T-helper 1 cell treated with Interleukin-12 subunit alpha and Interleukin-12 subunit beta and Interleukin-4 antibody, amounts not matched to agents 30 μg/mL and 1 μg/mL, for 36 hours (primary cell): ENCODE results near the gene SETD1B.

ENCODE experiments used
- H3K27ac Mint-ChIP-seq: one replicate; pipeline ENCODE4 v1.8.0; 2021; ENCODE audit warnings: mild to moderate bottlenecking, mixed read lengths
- H3K27me3 Mint-ChIP-seq: one replicate; pipeline ENCODE4 v1.8.0; 2021; ENCODE audit warnings: low read depth, mixed read lengths
- H3K36me3 Mint-ChIP-seq: one replicate; pipeline ENCODE4 v1.8.0; 2021; ENCODE audit warnings: low read depth, mixed read lengths
- H3K4me1 Mint-ChIP-seq: one replicate; pipeline ENCODE4 v1.8.0; 2021; ENCODE audit warnings: low read depth, mixed read lengths
- H3K4me3 Mint-ChIP-seq: one replicate; pipeline ENCODE4 v1.8.0; 2021; ENCODE audit warnings: mild to moderate bottlenecking, moderate library complexity, mixed read lengths
- H3K9me3 Mint-ChIP-seq: one replicate; pipeline ENCODE4 v1.8.0; 2021; ENCODE audit warnings: mixed read lengths

Gene SETD1B

DNA sequence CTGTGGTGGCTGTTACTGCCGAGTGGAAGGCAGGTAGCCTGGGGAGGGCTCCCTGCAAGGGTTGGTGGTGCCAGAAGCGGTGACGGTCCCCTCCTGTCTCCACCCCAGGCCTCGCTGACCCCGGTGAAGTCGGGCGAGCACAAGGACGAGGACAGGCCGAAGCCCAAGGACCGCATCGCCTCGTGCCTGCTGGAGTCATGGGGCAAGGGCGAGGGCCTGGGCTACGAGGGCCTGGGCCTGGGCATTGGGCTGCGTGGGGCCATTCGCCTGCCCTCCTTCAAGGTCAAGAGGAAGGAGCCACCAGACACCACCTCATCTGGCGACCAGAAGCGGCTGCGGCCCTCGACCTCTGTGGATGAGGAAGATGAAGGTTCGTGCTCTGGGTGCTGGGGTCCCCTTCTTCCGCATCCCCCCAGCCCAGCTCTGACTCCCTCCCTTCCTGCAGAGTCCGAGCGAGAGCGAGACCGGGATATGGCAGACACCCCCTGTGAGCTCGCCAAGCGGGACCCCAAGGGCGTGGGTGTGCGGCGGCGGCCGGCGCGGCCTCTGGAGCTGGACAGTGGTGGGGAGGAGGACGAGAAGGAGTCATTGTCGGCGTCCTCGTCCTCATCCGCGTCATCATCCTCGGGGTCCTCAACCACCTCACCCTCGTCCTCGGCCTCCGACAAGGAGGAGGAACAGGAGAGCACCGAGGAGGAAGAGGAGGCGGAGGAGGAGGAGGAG, 13.3 kb downstream of the SETD1B start:
- H3K9me3 Mint-ChIP-seq, result no peaks in the 10 kb centered on the region
- no peak overlapping the region for H3K4me3 Mint-ChIP-seq
- peaks cover 39% of the 10 kb centered on the region for H3K36me3 Mint-ChIP-seq
- no peak overlapping the region for H3K27ac Mint-ChIP-seq
- no peaks in the 10 kb centered on the region for H3K27me3 Mint-ChIP-seq
- H3K4me1 Mint-ChIP-seq, result peaks cover 15% of the 10 kb centered on the region

DNA sequence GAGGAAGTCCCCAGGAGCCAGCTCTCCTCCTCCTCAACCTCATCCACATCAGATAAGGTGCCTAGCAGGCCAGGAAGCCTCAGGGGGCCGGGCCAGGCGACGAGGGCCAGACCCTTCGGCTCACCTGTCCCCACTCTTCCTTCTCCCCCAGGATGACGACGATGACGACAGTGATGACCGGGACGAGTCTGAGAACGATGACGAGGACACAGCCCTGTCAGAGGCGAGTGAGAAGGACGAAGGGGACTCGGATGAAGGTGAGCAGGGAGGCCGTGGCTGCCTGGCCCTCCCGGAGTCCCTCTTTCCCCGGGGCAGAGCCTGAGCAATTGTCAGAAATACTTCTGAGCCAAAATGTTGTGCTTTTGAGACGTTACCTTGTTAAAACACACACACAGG, 13.8 kb downstream of the SETD1B start:
- peaks cover 13% of the 10 kb centered on the region for H3K4me1 Mint-ChIP-seq
- H3K36me3 Mint-ChIP-seq, result peaks cover 41% of the 10 kb centered on the region
- H3K27me3 Mint-ChIP-seq, result no peaks in the 10 kb centered on the region

DNA sequence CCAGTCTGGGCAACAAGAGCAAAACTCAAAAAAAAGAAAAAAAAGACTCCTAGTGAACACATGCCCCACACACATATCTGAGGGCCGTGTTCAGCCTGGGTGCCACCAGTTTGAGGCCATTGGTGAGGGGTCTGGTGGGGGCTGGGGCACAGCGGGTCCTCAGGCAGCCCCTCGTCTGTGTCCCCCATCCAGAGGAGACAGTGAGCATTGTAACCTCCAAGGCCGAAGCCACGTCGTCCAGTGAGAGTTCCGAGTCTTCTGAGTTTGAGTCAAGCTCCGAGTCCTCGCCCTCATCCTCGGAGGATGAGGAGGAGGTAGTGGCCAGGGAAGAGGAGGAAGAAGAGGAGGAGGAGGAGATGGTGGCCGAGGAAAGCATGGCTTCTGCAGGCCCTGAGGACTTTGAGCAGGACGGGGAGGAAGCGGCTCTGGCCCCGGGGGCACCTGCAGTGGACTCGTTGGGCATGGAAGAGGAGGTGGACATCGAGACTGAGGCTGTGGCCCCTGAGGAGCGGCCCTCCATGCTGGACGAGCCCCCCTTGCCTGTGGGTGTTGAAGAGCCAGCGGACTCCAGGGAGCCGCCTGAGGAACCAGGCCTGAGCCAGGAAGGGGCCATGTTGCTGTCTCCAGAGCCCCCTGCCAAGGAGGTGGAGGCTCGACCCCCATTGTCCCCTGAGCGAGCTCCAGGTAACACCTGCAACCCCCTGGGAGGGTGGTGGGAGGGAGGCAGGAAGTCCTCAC, 15.6 kb downstream of the SETD1B start:
- H3K4me1 Mint-ChIP-seq, result peaks cover 3% of the 10 kb centered on the region
- no peak overlapping the region for H3K4me3 Mint-ChIP-seq
- H3K27ac Mint-ChIP-seq, result no peak overlapping the region
- peaks cover 43% of the 10 kb centered on the region for H3K36me3 Mint-ChIP-seq
- no peaks in the 10 kb centered on the region for H3K27me3 Mint-ChIP-seq
- no peaks in the 10 kb centered on the region for H3K9me3 Mint-ChIP-seq

More for the DNA sequence above, 13.8 kb downstream of the SETD1B start:
- no peak overlapping the region for H3K4me3 Mint-ChIP-seq
- no peak overlapping the region for H3K27ac Mint-ChIP-seq
- no peaks in the 10 kb centered on the region for H3K9me3 Mint-ChIP-seq

DNA sequence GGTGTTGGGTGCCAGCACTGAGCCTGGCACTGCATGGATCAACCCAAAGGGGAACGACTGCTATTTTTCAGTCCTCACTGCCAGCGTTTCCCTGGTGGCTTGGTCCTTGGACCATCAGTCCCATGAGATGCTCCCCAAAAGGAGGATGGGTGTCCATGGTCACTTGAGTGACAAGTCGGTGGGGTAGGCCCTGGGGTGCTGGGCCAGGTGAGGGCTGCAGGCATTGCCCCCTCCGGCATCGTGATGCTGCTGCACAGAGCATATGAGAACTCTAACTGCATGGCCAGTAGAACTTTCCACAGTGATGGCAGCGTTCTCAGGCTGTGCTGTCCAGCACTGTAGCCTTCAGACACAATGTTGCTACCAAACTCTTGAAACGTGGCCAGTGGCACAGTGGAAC, 16.2 kb downstream of the SETD1B start:
- no peak overlapping the region for H3K27ac Mint-ChIP-seq
- H3K27me3 Mint-ChIP-seq, result no peaks in the 10 kb centered on the region
- peaks cover 46% of the 10 kb centered on the region for H3K36me3 Mint-ChIP-seq
- peaks cover 3% of the 10 kb centered on the region for H3K4me1 Mint-ChIP-seq
- H3K4me3 Mint-ChIP-seq, result no peak overlapping the region
- H3K9me3 Mint-ChIP-seq, result no peaks in the 10 kb centered on the region

DNA sequence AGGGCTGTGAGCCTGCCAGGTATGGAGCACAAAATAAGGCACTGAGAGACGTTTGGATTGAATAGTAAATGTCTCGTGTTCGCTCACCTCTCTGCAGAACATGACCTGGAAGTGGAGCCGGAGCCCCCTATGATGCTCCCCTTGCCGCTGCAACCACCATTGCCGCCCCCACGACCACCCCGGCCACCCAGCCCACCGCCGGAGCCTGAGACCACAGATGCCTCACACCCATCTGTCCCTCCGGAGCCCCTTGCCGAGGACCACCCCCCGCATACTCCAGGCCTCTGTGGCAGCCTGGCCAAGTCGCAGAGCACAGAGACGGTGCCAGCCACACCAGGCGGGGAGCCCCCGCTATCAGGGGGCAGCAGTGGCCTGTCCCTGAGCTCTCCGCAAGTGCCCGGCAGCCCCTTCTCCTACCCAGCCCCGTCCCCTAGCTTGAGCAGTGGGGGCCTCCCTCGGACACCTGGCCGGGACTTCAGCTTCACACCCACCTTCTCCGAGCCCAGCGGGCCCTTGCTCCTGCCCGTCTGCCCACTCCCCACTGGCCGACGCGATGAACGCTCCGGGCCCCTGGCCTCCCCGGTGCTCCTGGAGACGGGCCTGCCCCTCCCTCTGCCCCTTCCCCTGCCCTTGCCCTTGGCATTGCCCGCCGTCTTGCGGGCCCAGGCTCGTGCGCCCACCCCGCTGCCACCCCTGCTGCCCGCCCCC, 18.7 kb downstream of the SETD1B start:
- Mint-ChIP-seq H3K27ac (no peak overlapping the region), H3K36me3 (peaks cover 46% of the 10 kb centered on the region), H3K4me3 (no peak overlapping the region), H3K9me3 (no peaks in the 10 kb centered on the region), H3K4me1 (peaks cover 5% of the 10 kb centered on the region), H3K27me3 (no peaks in the 10 kb centered on the region)

DNA sequence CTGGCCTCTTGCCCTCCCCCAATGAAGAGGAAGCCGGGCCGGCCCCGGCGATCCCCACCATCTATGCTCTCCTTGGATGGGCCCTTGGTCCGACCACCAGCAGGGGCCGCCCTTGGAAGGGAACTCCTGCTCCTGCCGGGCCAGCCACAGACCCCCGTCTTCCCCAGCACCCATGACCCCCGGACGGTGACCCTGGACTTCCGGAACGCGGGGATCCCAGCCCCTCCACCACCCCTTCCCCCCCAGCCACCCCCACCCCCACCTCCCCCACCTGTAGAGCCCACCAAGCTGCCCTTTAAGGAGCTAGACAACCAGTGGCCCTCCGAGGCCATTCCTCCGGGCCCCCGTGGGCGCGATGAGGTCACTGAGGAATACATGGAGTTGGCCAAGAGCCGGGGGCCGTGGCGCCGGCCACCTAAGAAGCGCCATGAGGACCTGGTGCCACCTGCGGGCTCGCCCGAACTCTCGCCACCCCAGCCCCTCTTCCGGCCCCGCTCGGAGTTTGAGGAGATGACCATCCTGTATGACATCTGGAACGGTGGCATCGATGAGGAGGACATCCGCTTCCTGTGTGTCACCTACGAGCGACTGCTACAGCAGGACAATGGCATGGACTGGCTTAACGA, 19.4 kb downstream of the SETD1B start:
- Mint-ChIP-seq H3K9me3 (no peaks in the 10 kb centered on the region), H3K4me3 (no peak overlapping the region), H3K36me3 (peaks cover 43% of the 10 kb centered on the region), H3K27me3 (no peaks in the 10 kb centered on the region), H3K4me1 (peaks cover 5% of the 10 kb centered on the region), H3K27ac (no peak overlapping the region)

DNA sequence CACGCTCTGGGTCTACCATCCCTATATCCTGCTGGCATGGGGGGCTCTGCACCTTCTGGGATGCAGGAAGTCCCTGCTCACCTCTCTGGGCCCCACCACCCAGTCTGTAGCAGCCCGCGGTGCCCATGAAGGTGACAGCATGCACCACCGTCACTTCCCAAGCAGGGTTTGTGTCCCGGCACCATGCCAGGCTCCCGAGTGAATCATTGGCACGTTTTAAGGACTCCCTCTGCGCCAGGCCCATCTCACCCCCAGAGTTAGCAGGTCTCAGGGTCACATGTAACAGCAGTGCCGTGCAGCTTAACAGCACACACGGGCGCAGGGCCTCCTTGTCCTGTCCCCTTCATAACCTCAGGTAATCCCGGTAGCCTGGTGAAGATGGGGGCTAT, 19.9 kb downstream of the SETD1B start:
- Mint-ChIP-seq H3K27ac (no peak overlapping the region), H3K36me3 (peaks cover 48% of the 10 kb centered on the region), H3K27me3 (no peaks in the 10 kb centered on the region), H3K4me1 (peaks cover 5% of the 10 kb centered on the region), H3K9me3 (no peaks in the 10 kb centered on the region), H3K4me3 (no peak overlapping the region)

DNA sequence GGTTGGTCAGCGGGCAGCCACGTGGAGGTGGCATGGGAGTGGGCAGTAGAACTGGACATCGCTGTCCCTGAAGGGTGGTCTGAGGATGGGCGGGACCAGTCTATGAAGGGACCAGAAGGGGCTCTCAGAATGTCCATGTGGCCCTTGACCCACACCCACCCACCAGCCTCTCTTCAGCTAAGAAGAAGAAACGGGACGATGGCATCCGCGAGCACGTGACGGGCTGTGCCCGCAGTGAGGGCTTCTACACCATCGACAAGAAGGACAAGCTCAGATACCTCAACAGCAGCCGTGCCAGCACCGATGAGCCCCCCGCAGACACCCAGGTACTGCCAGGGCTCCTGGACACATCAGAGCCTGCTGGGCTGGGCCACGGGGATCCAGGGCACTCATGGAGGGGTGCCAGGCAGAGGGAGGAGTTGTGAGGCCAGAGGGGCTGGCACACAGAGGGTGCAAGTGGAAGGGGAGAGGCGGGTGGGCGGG, 21.3 kb downstream of the SETD1B start:
- Mint-ChIP-seq H3K27ac (no peak overlapping the region), H3K4me1 (peaks cover 5% of the 10 kb centered on the region), H3K9me3 (no peaks in the 10 kb centered on the region), H3K4me3 (no peak overlapping the region), H3K27me3 (no peaks in the 10 kb centered on the region), H3K36me3 (peaks cover 46% of the 10 kb centered on the region)

DNA sequence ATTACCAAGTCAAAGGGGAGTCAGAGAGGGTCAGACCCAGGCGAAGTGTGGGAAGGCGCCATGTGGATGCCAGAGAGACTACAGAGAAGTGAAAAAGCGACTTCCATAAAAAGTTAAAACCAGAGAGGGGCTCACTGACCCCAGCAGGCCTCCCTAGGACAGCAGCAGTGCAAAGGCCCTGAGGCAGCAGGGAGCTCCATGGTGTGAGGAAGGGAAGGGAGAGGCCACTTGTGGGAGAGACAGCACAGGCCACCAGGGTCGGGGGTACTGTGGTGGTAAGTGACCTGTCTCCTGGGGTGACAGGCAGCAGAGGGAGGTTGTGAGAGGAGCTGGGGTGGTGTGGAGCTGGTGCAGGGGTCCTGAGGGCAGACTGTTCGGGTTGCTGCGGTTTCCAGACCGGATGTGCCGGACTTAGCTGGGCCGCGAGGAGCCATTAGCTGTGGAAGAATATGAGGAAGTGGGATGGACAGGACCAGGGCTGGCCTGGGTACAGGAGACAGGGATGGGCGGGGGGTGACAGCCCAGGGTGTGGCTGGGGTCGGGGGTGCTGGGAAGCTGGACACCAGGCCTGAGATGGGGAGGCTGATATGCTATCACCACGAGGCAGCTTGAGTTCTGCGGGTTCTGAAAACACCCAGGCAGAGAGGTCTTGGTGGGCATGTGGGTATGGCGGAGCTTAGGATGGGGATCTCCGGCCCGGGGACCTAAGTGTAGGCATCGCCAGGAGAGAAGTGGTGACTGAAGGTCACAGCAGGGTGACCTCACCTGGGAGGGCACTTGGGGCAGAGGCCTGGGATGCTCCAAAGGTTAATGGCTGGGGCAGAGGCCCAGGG, 22.7 kb downstream of the SETD1B start:
- H3K4me3 Mint-ChIP-seq, result no peak overlapping the region
- H3K27ac Mint-ChIP-seq, result peak overlapping the region; percentile 17
- no peaks in the 10 kb centered on the region for H3K27me3 Mint-ChIP-seq
- peaks cover 5% of the 10 kb centered on the region for H3K4me1 Mint-ChIP-seq
- no peaks in the 10 kb centered on the region for H3K9me3 Mint-ChIP-seq
- H3K36me3 Mint-ChIP-seq, result peaks cover 46% of the 10 kb centered on the region

DNA sequence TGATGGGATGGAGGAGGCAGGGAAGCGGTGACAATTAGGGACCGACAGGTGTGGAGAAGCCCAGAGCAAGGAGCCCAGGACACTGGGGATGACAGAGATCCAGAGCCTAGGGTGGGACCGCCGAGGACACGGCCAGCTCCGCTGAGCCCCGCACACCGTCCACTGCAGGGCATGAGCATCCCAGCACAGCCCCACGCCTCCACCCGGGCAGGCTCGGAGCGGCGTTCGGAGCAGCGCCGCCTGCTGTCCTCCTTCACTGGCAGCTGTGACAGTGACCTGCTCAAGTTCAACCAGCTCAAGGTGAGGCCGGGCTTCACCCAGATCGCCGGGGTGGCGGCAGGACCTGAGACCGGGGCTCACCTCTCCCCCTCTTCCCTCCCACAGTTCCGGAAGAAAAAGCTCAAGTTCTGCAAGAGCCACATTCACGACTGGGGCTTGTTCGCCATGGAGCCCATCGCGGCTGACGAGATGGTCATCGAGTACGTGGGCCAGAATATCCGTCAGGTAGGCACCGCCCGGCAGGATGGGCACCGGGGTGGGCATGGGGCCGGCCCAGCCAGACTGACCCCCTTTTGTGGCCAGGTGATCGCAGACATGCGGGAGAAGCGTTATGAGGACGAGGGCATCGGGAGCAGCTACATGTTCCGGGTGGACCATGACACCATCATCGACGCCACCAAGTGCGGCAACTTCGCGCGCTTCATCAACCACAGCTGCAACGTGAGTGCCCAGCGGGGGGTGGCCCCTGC, 23.7 kb downstream of the SETD1B start:
- Mint-ChIP-seq H3K27me3 (no peaks in the 10 kb centered on the region), H3K4me1 (peaks cover 5% of the 10 kb centered on the region), H3K9me3 (no peaks in the 10 kb centered on the region), H3K36me3 (peaks cover 51% of the 10 kb centered on the region), H3K27ac (no peak overlapping the region), H3K4me3 (no peak overlapping the region)

DNA sequence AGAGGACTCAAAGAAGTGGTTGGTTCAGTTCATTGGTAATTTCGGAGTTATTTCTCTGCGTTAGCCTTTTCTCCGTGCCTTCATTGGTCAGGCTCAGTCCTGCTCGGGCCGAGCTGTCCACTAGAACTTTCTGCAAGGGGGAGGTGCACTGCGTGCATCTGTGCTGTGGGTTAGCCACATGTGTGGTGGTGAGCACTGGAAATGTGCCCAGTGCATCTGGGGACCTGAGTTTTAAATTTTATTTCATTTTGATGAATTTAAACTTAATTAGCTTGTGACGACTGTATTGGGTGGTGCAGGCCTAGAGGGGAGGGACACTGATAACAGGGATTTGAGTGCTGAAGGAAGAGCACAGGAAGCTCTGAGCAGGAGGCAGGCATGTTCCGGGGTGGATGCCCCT, 24.5 kb downstream of the SETD1B start:
- no peaks in the 10 kb centered on the region for H3K9me3 Mint-ChIP-seq
- no peak overlapping the region for H3K4me3 Mint-ChIP-seq
- H3K27ac Mint-ChIP-seq, result no peak overlapping the region
- H3K27me3 Mint-ChIP-seq, result no peaks in the 10 kb centered on the region
- peaks cover 56% of the 10 kb centered on the region for H3K36me3 Mint-ChIP-seq
- peaks cover 5% of the 10 kb centered on the region for H3K4me1 Mint-ChIP-seq

DNA sequence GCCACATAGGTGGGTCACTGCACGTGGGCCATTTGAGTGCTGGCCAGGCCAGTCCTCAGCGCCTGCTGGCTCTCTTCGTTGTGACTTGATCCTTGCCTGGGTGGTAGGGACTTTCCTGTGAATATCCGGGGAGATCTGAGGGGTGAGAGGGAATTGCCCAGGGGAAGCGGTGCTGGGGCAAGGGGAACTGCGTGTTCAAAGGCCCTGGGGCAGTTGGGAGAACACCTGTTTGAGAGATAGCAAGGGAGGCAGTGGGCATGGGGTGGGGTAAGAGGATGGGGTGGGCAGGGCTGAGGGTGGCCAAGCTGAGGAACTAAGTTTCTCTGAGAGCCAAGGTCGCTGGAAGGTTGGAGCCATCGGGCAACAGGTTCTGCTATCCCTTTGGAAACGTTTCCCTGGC, 25.0 kb downstream of the SETD1B start:
- no peaks in the 10 kb centered on the region for H3K27me3 Mint-ChIP-seq
- H3K4me1 Mint-ChIP-seq, result peaks cover 5% of the 10 kb centered on the region
- peaks cover 52% of the 10 kb centered on the region for H3K36me3 Mint-ChIP-seq
- no peaks in the 10 kb centered on the region for H3K9me3 Mint-ChIP-seq
- H3K27ac Mint-ChIP-seq, result no peak overlapping the region
- H3K4me3 Mint-ChIP-seq, result no peak overlapping the region

DNA sequence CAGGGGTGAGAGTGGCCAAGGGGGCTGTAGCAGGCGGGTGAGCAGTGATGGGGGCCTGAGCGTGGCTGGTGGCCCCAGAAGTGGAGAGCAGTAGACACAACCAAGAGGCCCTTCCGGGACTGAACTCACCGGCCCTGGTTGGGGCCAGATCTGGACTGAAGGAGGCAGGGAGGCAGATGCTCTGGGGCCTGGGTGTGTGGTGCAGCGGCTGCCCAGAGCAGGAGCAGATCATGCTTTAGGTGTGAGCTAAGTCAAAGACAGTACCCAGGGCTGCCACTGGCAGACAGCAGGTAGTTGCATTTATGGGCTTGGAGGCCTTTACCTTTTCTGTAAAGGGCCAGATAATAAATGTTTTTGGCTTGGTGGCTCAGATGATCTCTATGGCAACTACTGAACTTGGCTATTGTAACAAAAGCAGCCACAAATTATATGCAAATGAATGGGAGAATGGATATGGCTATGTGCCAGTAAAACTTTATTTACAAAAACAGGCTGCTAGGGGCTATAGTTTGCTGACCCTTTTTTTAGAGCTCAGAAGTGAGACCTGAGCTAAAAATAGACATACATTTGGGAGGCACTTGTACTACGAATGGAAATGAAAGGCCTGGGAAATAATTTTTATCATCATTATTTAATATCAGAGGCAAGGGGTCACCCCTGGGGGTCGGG, 25.6 kb downstream of the SETD1B start:
- Mint-ChIP-seq H3K4me1 (peaks cover 5% of the 10 kb centered on the region), H3K36me3 (peaks cover 48% of the 10 kb centered on the region), H3K4me3 (no peak overlapping the region), H3K27ac (no peak overlapping the region), H3K9me3 (no peaks in the 10 kb centered on the region), H3K27me3 (no peaks in the 10 kb centered on the region)
